ENCODE measurements around the gene BUD13.

GRCh38 chr11:116700586-116701220, 72.1 kb downstream of the BUD13 start:
- TF ChIP-seq POLR2A (IDR thresholded peaks at IDR 0.05) = no peak
- TF ChIP-seq CTCF (IDR thresholded peaks at IDR 0.05 in 4 of 5, conservative IDR thresholded peaks at IDR 0.05 in 1 of 5) = no peak

Data from gastrocnemius medialis (tissue), 4 donors.